ENCODE measurements around the gene SOAT2. TPM values are rescaled to one million over a fixed set of nuclear protein-coding genes. Genes with fewer than 3 reads are reported as not detected.

Gene SOAT2, protein sequence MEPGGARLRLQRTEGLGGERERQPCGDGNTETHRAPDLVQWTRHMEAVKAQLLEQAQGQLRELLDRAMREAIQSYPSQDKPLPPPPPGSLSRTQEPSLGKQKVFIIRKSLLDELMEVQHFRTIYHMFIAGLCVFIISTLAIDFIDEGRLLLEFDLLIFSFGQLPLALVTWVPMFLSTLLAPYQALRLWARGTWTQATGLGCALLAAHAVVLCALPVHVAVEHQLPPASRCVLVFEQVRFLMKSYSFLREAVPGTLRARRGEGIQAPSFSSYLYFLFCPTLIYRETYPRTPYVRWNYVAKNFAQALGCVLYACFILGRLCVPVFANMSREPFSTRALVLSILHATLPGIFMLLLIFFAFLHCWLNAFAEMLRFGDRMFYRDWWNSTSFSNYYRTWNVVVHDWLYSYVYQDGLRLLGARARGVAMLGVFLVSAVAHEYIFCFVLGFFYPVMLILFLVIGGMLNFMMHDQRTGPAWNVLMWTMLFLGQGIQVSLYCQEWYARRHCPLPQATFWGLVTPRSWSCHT
- polyA plus RNA-seq (2012; ENCODE audit: insufficient read depth, insufficient read length): 0.57 TPM

DNA sequence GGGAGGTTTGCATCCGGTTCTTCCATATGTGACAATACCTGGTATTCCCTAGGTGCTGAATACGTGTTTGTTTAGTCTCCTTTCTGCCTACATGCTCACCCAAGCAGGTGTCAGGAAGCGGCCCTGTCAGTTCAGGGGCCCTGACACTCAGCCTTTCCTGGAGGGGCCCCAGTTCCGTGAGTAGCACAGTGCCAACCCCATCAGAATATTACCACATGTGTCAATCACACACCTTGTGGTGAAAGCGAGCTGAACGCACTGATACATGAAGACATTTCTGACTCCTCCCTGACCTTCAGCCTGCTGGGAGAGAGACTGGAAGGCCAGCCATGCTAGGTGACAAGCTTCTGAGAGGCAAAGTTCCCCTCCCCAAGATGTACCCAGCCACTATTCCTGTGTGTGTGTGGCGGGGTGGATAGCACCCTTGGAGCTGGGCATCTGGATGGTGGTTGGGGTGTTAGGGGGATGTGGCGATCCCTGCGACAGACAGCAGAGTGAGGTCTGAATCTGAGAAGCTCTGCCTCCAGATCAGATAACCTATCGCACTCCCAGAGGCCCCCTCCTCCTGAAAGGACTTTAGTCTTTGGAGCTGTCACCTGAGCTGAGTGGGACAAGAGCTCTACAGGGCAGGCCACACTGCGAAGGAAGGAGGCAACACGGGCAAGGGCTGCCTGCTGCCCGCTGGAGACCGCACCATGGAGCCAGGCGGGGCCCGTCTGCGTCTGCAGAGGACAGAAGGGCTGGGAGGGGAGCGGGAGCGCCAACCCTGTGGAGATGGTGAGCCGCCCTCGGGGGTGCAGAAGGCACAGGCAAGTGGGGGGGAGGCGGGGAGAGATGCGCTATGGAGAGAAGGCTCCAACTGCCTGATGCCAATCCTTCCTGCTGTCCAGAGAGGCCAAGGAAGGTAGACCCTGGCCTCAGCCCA, at the start of gene SOAT2:
Gene SOAT2, plus strand, starts transcription at position 604 of the 925 bp plus-strand sequence. Its CDS starts 92 bp downstream, at position 696.
- peak; percentile 85 for DNase-seq (ENCODE audit: low read depth, low spot score)

DNA sequence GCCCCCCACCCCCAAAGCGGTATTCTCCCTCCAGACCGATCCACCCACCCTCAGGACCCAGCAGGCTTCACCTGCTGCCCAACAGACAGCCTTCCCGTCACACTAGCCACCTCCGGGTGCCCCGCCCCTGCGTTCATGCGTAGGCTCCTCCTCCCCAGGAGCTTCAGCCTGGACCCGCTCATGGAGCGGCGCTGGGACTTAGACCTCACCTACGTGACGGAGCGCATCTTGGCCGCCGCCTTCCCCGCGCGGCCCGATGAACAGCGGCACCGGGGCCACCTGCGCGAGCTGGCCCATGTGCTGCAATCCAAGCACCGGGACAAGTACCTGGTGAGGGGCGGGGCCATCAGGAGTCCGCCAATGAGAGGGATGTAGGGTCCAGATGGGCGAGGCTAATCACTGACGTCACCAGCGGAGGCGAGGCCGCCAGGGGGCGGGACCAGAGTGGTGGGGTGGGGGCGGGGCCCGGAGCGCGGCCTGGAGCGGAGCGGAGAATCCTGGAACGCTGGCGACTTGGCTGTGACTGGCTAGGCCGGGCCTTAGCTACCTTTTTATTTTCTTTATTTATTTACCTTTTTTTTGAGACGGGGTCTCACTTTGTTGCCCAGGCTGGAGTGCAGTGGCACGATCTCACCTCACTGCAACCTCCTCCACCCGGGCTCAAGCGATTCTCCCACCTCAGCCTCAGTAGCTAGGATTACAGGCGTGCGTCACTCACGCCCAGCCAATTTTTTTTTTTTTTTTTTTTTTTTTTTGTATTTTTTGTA, 49.0 kb upstream of the SOAT2 start:
- peak; percentile 85 for DNase-seq (ENCODE audit: low read depth, low spot score)
- H3K4me3 ChIP-seq (ENCODE audit: low read length): peak overlapping the region; percentile 78

More for the DNA sequence above, at the start of gene SOAT2:
- H3K4me3 ChIP-seq (ENCODE audit: low read length): peak within 1 kb of the TSS; percentile 10

DNA sequence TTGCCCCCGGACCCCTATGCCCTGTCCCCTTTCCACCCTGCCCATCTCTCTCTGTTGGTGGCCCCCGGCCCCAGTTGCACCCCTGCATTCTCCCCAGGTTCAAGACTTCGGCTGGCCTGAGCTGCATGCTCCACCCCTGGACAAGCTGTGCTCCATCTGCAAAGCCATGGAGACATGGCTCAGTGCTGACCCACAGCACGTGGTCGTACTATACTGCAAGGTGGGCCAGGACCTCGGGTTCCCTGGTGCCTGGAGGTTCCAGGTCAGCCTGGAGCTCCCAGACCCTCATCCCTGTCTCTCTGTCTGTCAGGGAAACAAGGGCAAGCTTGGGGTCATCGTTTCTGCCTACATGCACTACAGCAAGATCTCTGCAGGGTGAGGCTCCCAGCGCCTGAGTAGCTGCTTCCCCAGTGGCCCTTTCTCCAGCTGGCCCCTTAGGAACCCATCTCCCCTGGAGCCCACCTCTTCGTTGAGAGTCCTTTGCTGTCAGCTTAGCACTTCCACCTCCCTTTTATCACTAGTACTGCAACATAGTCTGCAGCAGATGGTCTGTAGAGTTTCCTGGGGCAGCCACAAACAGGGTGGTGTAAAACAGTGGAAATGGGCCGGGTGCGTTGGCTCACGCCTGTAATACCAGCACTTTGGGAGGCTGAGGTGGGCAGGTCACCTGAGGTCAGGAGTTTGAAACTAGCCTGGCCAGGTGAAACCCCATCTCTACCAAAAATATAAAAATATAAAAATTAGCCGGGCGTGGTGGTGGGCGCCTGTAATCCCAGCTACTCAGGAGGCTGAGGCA, 47.6 kb upstream of the SOAT2 start:
- no peak for DNase-seq (ENCODE audit: low read depth, low spot score)
- H3K4me3 ChIP-seq (ENCODE audit: low read length): no peak overlapping the region

DNA sequence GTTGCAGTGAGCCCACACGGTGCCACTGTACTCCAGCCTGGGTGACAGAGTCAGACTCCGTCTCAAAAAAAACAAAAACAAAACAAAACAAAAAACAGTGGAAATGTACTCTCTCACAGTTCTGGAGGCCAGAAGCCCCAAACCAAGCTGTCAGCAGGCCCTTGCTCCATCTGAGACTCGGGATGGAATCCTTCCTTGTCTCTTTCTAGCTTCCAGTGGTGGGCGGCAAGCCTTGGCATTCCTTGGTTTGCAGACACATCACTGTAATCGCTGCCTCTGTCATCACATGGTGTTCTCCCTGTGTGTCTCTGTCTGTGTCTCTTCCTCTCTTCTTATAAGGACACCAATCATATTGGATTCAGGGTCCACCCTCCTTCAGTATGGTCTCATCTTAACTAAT, 47.0 kb upstream of the SOAT2 start:
- no peak for DNase-seq (ENCODE audit: low read depth, low spot score)
- H3K4me3 ChIP-seq (ENCODE audit: low read length): no peak overlapping the region

DNA sequence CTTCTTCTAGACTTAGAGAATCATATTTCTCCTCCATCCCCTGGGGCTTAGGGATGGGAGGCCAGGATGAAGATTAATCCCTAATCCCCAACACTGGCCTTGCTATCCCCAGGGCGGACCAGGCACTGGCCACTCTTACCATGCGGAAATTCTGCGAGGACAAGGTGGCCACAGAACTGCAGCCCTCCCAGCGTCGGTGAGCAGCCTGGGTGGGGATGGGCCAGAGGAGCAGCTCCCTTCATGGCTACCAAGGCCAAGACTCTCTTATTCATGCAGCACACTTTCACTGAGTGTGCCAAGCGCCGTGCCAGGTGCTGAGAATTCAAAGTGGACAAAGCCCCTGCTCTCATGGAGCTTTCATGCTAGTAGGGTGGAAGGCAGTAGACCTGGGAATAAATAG, 46.4 kb upstream of the SOAT2 start:
- DNase-seq (ENCODE audit: low read depth, low spot score): no peak
- no peak overlapping the region for H3K4me3 ChIP-seq (ENCODE audit: low read length)

DNA sequence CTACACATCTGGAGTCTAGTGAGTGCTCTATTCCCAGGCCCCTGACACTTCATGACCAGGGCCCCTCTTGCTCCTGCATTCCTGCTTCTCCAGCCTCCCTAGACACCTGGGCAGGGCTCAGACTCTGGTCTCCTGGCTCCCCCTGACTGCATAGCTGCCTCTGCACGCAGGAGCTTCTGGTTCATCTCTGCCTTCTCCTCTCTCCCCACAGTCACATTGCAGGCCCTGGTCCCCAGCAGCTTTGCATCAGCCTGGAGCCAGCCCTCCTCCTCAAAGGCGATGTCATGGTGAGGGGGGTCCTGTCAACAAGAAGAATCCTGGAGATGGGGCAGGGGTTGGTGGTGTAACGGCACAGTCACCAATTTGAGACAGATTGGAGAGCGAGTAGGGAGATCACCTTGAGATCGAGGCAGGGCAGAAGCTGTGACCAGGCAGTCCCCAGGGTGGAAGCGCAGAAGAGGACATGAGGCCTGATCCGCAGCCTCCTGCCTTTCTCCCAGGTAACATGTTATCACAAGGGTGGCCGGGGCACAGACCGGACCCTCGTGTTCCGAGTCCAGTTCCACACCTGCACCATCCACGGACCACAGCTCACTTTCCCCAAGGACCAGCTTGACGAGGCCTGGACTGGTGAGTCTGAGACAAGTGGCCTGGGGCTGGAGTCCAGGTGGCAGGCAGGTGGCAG, 45.3 kb upstream of the SOAT2 start:
- H3K4me3 ChIP-seq (ENCODE audit: low read length): no peak overlapping the region
- DNase-seq (ENCODE audit: low read depth, low spot score): no peak

DNA sequence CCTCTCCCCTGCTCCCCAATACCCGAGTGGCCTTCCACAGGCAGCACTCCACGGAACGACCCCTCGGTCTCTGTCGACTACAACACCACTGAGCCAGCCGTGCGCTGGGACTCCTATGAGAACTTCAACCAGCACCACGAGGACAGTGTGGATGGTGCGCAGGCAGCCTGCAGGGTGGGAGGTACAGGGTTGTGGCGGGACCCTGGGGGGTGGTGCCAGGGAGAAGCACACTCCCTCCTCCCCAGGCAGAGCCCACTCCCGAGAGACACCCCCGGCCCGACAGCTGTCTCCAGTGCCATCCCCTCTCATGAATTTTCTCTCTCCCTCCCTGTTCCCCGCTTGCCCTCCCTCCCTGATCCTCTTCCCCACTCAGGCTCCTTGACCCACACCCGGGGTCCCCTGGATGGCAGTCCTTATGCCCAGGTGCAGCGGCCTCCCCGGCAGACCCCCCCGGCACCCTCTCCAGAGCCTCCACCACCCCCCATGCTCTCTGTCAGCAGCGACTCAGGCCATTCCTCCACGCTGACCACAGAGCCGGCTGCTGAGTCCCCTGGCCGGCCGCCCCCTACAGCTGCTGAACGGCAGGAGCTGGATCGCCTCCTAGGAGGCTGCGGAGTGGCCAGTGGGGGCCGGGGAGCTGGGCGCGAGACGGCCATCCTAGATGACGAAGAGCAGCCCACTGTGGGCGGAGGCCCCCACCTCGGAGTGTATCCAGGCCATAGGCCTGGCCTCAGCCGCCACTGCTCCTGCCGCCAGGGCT, 44.4 kb upstream of the SOAT2 start:
- DNase-seq (ENCODE audit: low read depth, low spot score): no peak
- no peak overlapping the region for H3K4me3 ChIP-seq (ENCODE audit: low read length)

DNA sequence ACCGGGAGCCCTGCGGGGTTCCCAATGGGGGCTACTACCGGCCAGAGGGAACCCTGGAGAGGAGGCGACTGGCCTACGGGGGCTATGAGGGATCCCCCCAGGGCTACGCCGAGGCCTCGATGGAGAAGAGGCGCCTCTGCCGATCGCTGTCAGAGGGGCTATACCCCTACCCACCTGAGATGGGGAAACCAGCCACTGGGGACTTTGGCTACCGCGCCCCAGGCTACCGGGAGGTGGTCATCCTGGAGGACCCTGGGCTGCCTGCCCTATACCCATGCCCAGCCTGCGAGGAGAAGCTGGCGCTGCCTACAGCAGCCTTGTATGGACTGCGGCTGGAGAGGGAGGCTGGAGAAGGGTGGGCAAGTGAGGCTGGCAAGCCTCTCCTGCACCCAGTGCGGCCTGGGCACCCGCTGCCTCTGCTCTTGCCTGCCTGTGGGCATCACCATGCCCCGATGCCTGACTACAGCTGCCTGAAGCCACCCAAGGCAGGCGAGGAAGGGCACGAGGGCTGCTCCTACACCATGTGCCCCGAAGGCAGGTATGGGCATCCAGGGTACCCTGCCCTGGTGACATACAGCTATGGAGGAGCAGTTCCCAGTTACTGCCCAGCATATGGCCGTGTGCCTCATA, 43.7 kb upstream of the SOAT2 start:
- DNase-seq (ENCODE audit: low read depth, low spot score): no peak

DNA sequence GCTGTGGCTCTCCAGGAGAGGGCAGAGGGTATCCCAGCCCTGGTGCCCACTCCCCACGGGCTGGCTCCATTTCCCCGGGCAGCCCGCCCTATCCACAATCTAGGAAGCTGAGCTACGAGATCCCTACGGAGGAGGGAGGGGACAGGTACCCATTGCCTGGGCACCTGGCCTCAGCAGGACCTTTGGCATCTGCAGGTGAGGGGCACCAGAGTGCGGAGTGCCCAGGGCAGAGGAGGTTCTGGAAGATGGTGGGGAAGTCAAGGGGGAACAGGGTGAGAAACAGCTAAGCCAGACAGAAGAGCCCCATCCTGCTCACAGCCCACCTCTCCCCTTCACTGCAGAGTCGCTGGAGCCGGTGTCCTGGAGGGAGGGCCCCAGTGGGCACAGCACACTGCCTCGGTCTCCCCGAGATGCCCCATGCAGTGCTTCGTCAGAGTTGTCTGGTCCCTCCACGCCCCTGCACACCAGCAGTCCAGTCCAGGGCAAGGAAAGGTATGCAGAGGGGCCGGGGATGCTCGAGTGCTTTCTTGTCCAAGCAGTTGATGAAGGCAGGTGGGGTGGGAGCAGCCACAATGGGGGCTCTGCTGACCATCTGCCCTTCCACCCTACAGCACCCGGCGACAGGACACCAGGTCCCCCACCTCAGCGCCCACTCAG, 43.1 kb upstream of the SOAT2 start:
- no peak overlapping the region for H3K4me3 ChIP-seq (ENCODE audit: low read length)

More for the DNA sequence above, 43.7 kb upstream of the SOAT2 start:
- no peak overlapping the region for H3K4me3 ChIP-seq (ENCODE audit: low read length)

DNA sequence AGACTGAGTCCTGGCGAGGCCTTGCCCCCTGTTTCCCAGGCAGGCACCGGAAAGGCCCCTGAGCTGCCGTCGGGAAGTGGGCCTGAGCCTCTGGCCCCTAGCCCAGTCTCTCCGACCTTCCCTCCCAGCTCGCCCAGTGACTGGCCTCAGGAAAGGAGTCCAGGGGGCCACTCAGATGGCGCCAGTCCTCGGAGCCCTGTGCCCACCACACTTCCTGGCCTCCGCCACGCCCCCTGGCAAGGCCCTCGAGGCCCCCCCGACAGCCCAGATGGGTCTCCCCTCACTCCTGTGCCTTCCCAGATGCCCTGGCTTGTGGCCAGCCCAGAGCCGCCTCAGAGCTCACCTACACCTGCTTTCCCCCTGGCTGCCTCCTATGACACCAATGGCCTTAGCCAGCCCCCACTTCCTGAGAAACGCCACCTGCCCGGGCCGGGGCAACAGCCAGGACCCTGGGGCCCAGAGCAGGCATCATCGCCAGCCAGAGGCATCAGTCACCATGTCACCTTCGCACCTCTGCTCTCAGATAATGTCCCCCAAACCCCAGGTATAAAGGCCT, 42.5 kb upstream of the SOAT2 start:
- no peak overlapping the region for H3K4me3 ChIP-seq (ENCODE audit: low read length)
- DNase-seq (ENCODE audit: low read depth, low spot score): no peak

More for the DNA sequence above, 43.1 kb upstream of the SOAT2 start:
- DNase-seq (ENCODE audit: low read depth, low spot score): no peak

DNA sequence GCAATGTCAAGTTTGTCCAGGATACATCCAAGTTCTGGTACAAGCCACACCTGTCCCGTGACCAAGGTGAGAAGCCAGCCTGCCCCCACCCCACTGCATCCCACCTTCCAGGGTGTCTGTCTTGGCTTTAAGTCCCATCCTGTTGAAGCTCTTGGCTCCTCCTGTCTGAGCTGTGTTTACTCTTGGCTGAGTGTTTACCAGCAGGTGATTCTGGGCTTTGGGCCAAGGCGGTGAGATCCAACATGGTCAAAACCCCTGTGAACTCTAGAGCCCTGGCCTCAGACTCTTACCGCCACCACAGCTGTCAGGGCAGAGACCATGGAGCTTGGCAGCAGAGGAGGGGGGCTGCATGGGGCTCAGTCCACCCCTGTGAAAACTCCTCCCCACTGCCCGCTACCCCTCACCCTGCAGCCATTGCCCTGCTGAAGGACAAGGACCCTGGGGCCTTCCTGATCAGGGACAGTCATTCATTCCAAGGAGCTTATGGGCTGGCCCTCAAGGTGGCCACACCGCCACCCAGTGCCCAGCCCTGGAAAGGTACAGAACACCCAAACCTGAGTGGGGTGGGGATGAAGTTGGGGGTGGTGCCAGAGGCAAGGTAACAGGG, 41.8 kb upstream of the SOAT2 start:
- no peak overlapping the region for H3K4me3 ChIP-seq (ENCODE audit: low read length)
- no peak for DNase-seq (ENCODE audit: low read depth, low spot score)

DNA sequence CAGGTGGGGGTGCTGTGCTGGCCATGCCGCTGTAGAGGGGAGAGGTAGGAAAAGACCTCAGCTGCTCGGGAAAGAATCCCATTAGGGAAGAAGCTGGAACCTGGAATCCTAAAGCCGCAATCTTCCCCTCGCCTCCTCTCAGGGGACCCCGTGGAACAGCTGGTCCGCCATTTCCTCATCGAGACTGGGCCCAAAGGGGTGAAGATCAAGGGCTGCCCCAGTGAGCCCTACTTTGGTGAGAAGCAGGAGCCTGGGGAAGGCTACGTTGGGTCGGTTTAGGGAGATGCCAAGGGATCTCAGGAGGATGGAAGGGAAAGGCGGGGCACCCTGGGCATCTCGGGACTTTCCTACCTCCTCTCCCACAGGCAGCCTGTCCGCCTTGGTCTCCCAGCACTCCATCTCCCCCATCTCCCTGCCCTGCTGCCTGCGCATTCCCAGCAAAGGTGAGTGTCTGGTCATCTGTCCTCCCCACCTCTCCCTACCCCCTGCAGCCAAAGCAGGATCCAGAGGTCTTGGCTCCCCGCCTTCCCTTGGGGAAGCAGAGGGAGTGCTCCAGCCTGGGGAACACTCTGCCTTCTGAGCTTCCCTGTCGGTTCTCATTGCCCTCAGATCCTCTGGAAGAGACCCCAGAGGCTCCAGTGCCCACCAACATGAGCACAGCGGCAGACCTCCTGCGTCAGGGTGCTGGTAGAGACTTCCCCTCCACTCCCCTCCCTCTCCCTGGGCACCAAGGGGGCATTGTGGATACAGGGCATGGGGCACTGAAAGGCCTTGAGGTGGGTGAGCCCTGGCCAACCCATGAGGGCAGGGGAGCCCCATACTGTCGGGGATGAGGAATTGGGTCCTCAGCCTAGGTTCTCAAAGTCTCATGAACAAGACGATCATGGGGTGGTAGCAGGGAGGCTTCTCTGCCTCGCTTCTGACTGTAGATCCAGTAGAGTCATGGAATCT, 41.0 kb upstream of the SOAT2 start:
- no peak overlapping the region for H3K4me3 ChIP-seq (ENCODE audit: low read length)
- DNase-seq (ENCODE audit: low read depth, low spot score): no peak

DNA sequence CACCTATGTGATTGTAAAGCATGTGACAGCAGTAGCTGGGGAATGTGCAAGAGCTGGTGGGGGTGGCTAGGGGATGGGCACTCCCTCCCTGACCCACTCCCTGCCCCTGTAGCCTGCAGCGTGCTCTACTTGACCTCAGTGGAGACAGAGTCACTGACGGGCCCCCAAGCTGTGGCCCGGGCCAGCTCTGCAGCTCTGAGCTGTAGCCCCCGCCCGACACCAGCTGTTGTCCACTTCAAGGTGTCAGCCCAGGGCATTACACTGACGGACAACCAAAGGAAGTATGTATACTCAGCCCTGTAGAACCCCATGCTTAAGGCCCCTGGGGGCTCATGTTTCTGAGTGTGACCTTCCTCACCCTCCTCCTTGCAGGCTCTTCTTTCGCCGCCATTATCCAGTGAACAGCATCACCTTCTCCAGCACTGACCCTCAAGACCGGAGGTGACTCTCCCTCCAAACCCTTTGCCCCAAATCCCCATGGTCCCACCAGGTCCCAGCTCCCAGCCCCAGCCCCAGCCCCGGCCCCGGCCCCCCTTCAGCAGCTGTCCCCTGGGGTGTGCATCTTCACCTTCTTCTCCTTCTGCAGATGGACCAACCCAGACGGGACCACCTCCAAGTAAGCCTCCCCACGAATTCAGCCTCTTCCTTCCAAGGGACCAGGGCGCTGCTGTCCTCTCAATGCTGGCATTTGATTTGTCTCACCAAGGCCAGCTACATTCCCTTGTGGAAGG, 40.1 kb upstream of the SOAT2 start:
- DNase-seq (ENCODE audit: low read depth, low spot score): no peak
- H3K4me3 ChIP-seq (ENCODE audit: low read length): no peak overlapping the region
